PC-3 (cell line): Measurements from ENCODE around the gene MSRB2. TPM values are rescaled to one million over a fixed set of nuclear protein-coding genes. Genes with fewer than 3 reads are reported as not detected.

Experiments used
- ATAC-seq: fragments of 200-7000 bp; cut with Tn5 transposase; 2 replicates; pipeline ENCODE4 v1.9.1; 2020; ENCODE audit warnings: mild to moderate bottlenecking, moderate library complexity
- BruUV-seq: library from RNA; stranded (reverse); fragments of 400-500 nt; replicated peaks from 2 replicates; lab custom pipeline; 2021; lab: Mats Ljungman, UMichigan
- CTCF ChIA-PET: fragments of 300-600 bp; sonication (Branson Sonifier 250); formaldehyde crosslinking; loops from one replicate; lab custom pipeline; 2022; ENCODE audit warnings: antibody characterized with exemption; lab: Charles Lee
- POLR2A ChIA-PET: fragments of 300-600 bp; sonication (Branson Sonifier 250); formaldehyde crosslinking; loops from one replicate; lab custom pipeline; 2022; ENCODE audit warnings: antibody characterized with exemption; ENCODE audit not compliant: unreplicated experiment; lab: Charles Lee
- DNase-seq: peaks from one replicate; pipeline ENCODE4 v3.0.0-alpha.2; 2015
- H2AFZ ChIP-seq: fragments of 300-600 bp; sonication (generic); 2 replicates; pipeline ENCODE4 v1.6.0; 2016; ENCODE audit warnings: antibody characterized with exemption, low read length
- H3F3A ChIP-seq: fragments of 300-600 bp; sonication (generic); one replicate; pipeline ENCODE4 v1.6.0; 2017; ENCODE audit warnings: antibody characterized with exemption, low read length, control low read depth, mild to moderate bottlenecking; ENCODE audit not compliant: unreplicated experiment
- H3K27ac ChIP-seq: fragments of 300-600 bp; sonication (generic); 2 replicates; pipeline ENCODE4 v1.5.1; 2016; ENCODE audit warnings: mild to moderate bottlenecking, low read length
- H3K27me3 ChIP-seq: fragments of 300-600 bp; sonication (generic); 2 replicates; pipeline ENCODE4 v1.6.1; 2016; ENCODE audit warnings: low read length, mixed read lengths
- H3K36me3 ChIP-seq: fragments of 300-600 bp; sonication (generic); 2 replicates; pipeline ENCODE4 v1.6.1; 2016; ENCODE audit warnings: low read depth, mixed run types, low read length, mixed read lengths
- H3K4me1 ChIP-seq: fragments of 300-600 bp; sonication (generic); 2 replicates; pipeline ENCODE4 v1.5.1; 2016; ENCODE audit warnings: low read length; ENCODE audit not compliant: insufficient read depth
- H3K4me2 ChIP-seq: fragments of 300-600 bp; sonication (generic); 2 replicates; pipeline ENCODE4 v1.6.0; 2016; ENCODE audit warnings: low read length
- H3K4me3 ChIP-seq: fragments of 300-600 bp; sonication (generic); 2 replicates; pipeline ENCODE4 v1.5.1; 2016; ENCODE audit warnings: mild to moderate bottlenecking, low read length, mixed read lengths
- H3K79me2 ChIP-seq: fragments of 300-600 bp; sonication (generic); 2 replicates; pipeline ENCODE4 v1.6.1; 2017; ENCODE audit warnings: low read length, mixed read lengths
- H3K9ac ChIP-seq: fragments of 300-600 bp; sonication (generic); 2 replicates; pipeline ENCODE4 v1.6.0; 2016; ENCODE audit warnings: mild to moderate bottlenecking, low read length
- H3K9me2 ChIP-seq: fragments of 300-600 bp; sonication (generic); replicated peaks from 2 replicates; pipeline ENCODE4 v1.6.1; 2016; ENCODE audit warnings: mixed run types, low read length, mixed read lengths
- H3K9me3 ChIP-seq: fragments of 300-600 bp; sonication (generic); 2 replicates; pipeline ENCODE4 v1.6.1; 2016; ENCODE audit warnings: low read length, mixed read lengths
- H4K20me1 ChIP-seq: fragments of 300-600 bp; sonication (generic); 2 replicates; pipeline ENCODE4 v1.6.1; 2016; ENCODE audit warnings: low read length, mixed read lengths
- EZH2 ChIP-seq: fragments of 300-600 bp; sonication (generic); IDR thresholded peaks from one replicate; pipeline ENCODE4 v1.6.1; 2017; ENCODE audit warnings: antibody characterized with exemption, mild to moderate bottlenecking, low read length; ENCODE audit not compliant: unreplicated experiment
- EZH2phosphoT487 ChIP-seq: fragments of 300-600 bp; sonication (generic); IDR thresholded peaks from 2 replicates; pipeline ENCODE4 v1.6.1; 2018; ENCODE audit warnings: mild to moderate bottlenecking, antibody characterized with exemption, low read length, borderline replicate concordance
- intact Hi-C: fragments of 100-400 bp; cut with micrococcal nuclease; formaldehyde crosslinking; loops from 2 replicates; pipeline ENCODE4 v1.9.0; 2023
- total RNA-seq: library from RNA; depleted of rRNA; stranded (reverse); fragments of >200 nt; gene quantifications from 2 replicates; pipeline ENCODE4 v1.2.3, GENCODE V29; 2014
- TF ChIP-seq, protein P1 (sequence below): fragments of 300-600 bp; sonication (generic); conservative IDR thresholded peaks from 2 replicates; pipeline ENCODE4 v1.5.1; 2017; ENCODE audit warnings: antibody characterized with exemption, low read depth, mild to moderate bottlenecking, low read length

MSRB2 gene
- total RNA-seq, 1 experiment from 2014 or later: 14.3 TPM

GRCh38 chr10:23156447-23157150, 61.2 kb downstream of the MSRB2 start:
- intact Hi-C loops: no loop called here
- TF ChIP-seq EZH2: no peak
- TF ChIP-seq, protein P1, sequence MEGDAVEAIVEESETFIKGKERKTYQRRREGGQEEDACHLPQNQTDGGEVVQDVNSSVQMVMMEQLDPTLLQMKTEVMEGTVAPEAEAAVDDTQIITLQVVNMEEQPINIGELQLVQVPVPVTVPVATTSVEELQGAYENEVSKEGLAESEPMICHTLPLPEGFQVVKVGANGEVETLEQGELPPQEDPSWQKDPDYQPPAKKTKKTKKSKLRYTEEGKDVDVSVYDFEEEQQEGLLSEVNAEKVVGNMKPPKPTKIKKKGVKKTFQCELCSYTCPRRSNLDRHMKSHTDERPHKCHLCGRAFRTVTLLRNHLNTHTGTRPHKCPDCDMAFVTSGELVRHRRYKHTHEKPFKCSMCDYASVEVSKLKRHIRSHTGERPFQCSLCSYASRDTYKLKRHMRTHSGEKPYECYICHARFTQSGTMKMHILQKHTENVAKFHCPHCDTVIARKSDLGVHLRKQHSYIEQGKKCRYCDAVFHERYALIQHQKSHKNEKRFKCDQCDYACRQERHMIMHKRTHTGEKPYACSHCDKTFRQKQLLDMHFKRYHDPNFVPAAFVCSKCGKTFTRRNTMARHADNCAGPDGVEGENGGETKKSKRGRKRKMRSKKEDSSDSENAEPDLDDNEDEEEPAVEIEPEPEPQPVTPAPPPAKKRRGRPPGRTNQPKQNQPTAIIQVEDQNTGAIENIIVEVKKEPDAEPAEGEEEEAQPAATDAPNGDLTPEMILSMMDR: no peak
- no peak for TF ChIP-seq EZH2phosphoT487
- DNase-seq: no peak
- no peak for ATAC-seq
- H3F3A ChIP-seq: no peaks in the 10 kb centered on the region
- H3K27ac ChIP-seq: no peak overlapping the region
- no peaks in the 10 kb centered on the region for H3K9me3 ChIP-seq
- no peak overlapping the region for H3K4me3 ChIP-seq
- ChIA-PET POLR2A (no interaction called here), CTCF (no interaction called here)
- H3K4me1 ChIP-seq: 0 out of 2 replicates have a peak, but pooled peaks cover 3% of the 10 kb centered on the region
- H2AFZ ChIP-seq: no peak overlapping the region
- H3K79me2 ChIP-seq: no peaks in the 10 kb centered on the region
- no peak overlapping the region for H3K9ac ChIP-seq
- H4K20me1 ChIP-seq: no peaks in the 10 kb centered on the region
- no peaks in the 10 kb centered on the region; the same call in 1 of the 2 replicates for H3K36me3 ChIP-seq
- no peaks in the 10 kb centered on the region for H3K9me2 ChIP-seq
- no peak overlapping the region for H3K4me2 ChIP-seq
- H3K27me3 ChIP-seq: peaks cover 12% of the 10 kb centered on the region
- no TSS peak for BruUV-seq

DNA sequence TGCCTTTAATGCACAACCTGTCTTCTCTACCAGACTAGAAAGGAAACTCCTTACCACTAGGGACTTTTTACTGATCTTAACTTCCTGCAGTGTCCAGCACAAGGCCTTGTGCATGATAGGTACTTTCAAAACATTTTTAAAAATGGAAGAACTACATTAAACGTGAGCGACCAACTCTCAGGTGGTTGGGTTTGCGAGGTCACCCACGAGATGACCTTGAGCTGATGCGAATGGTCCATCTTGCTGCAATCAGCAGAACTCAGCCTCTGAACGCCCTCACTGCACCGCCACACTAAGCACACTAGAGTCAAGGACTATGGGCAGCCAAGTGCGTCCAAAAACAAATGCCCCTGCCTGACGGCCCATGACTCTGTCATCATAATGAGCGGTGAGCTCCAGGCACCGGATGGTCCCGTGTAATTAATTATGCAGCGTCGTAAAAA, 61.9 kb downstream of the MSRB2 start:
- Histone ChIP-seq H3K27ac (no peak overlapping the region), H4K20me1 (no peaks in the 10 kb centered on the region), H2AFZ (no peak overlapping the region), H3K9me2 (no peaks in the 10 kb centered on the region), H3K4me2 (no peak overlapping the region), H3F3A (no peaks in the 10 kb centered on the region), H3K4me3 (no peak overlapping the region), H3K9ac (no peak overlapping the region), H3K9me3 (no peaks in the 10 kb centered on the region), H3K27me3 (peaks cover 13% of the 10 kb centered on the region), H3K36me3 (no peaks in the 10 kb centered on the region; the same call in 1 of the 2 replicates), H3K4me1 (0 out of 2 replicates have a peak, but pooled peaks cover 3% of the 10 kb centered on the region), H3K79me2 (no peaks in the 10 kb centered on the region)
- intact Hi-C loops: no loop called here
- POLR2A ChIA-PET: no interaction called here
- CTCF ChIA-PET: no interaction called here
- TF ChIP-seq EZH2: no peak
- TF ChIP-seq, protein P1: no peak
- TF ChIP-seq EZH2phosphoT487: no peak
- DNase-seq: no peak
- ATAC-seq: no peak
- no TSS peak for BruUV-seq
